ENCODE measurements around the gene TENM4. TPM values are rescaled to one million over a fixed set of nuclear protein-coding genes. Genes with fewer than 3 reads are reported as not detected.

Gene TENM4
- total RNA-seq, 1 donor from 2014 or later, result under 0.01 TPM

GRCh38 chr11:79346021-79346420, 94.8 kb downstream of the TENM4 start:
- DNase-seq (ENCODE audit: low read depth in 2 of 2), result no peak

- DNase-seq (ENCODE audit: low read depth in 2 of 2), result no peak
These were observed 96.0 kb downstream of the TENM4 start for GRCh38 chr11:79344753-79345294.

GRCh38 chr11:79342686-79343085, 98.1 kb downstream of the TENM4 start:
- no peak for DNase-seq (ENCODE audit: low read depth in 2 of 2)

GRCh38 chr11:79342236-79342635, 98.6 kb downstream of the TENM4 start:
- DNase-seq (ENCODE audit: low read depth in 2 of 2), result no peak

- no peak for DNase-seq (ENCODE audit: low read depth in 2 of 2)
These were observed 100.3 kb downstream of the TENM4 start for GRCh38 chr11:79340535-79340934.

GRCh38 chr11:79336797-79337517, 103.9 kb downstream of the TENM4 start:
- no peak for DNase-seq (ENCODE audit: low read depth in 2 of 2)

GRCh38 chr11:79335681-79336080, 105.1 kb downstream of the TENM4 start:
- DNase-seq (ENCODE audit: low read depth in 2 of 2), result no peak

- DNase-seq (ENCODE audit: low read depth in 2 of 2), result no peak
These were observed 107.5 kb downstream of the TENM4 start for GRCh38 chr11:79333355-79333754.

GRCh38 chr11:79332017-79332416, 108.8 kb downstream of the TENM4 start:
- DNase-seq (ENCODE audit: low read depth in 2 of 2), result no peak

- no peak for DNase-seq (ENCODE audit: low read depth in 2 of 2)
These were observed 109.5 kb downstream of the TENM4 start for GRCh38 chr11:79331203-79331901.

- no peak for DNase-seq (ENCODE audit: low read depth in 2 of 2)
These were observed 110.2 kb downstream of the TENM4 start for GRCh38 chr11:79330651-79331050.

- DNase-seq (ENCODE audit: low read depth in 2 of 2), result no peak
These were observed 111.3 kb downstream of the TENM4 start for GRCh38 chr11:79329561-79329960.

GRCh38 chr11:79328402-79328801, 112.4 kb downstream of the TENM4 start:
- DNase-seq (ENCODE audit: low read depth in 2 of 2), result no peak

- no peak for DNase-seq (ENCODE audit: low read depth in 2 of 2)
These were observed 115.0 kb downstream of the TENM4 start for GRCh38 chr11:79325851-79326250.

GRCh38 chr11:79321263-79321662, 119.6 kb downstream of the TENM4 start:
- DNase-seq (ENCODE audit: low read depth in 2 of 2), result no peak

GRCh38 chr11:79314906-79315689, 125.7 kb downstream of the TENM4 start:
- DNase-seq (ENCODE audit: low read depth in 2 of 2), result no peak

GRCh38 chr11:79313530-79313913, 127.3 kb downstream of the TENM4 start:
- no peak for DNase-seq (ENCODE audit: low read depth in 2 of 2)

GRCh38 chr11:79312617-79313529, 128.0 kb downstream of the TENM4 start:
- DNase-seq (ENCODE audit: low read depth in 2 of 2), result no peak

- DNase-seq (ENCODE audit: low read depth in 2 of 2), result no peak
These were observed 129.4 kb downstream of the TENM4 start for GRCh38 chr11:79311461-79311860.

- DNase-seq (ENCODE audit: low read depth in 2 of 2), result no peak
These were observed 131.4 kb downstream of the TENM4 start for GRCh38 chr11:79309407-79309806.

GRCh38 chr11:79308429-79308828, 132.4 kb downstream of the TENM4 start:
- no peak for DNase-seq (ENCODE audit: low read depth in 2 of 2)

Measured in dermis microvascular lymphatic vessel endothelial cell (primary cell).